K562 (cell line): Measurements from ENCODE around the gene MOK. TPM values are rescaled to one million over a fixed set of nuclear protein-coding genes. Genes with fewer than 3 reads are reported as not detected.

Experiments
- polyA plus RNA-seq, 8 experiments: library from polyadenylated mRNA; depleted of rRNA in 4 of 8; stranded (reverse) in 5 of 8; unstranded in 3 of 8; fragments of >200 nt; fragmentation: Nextera tagmentation in 2 of 8; fragmentation: Illumina TruSeq in 1 of 8; extraction: Ambion mirVana in 2 of 8; extraction: Trizol in 1 of 8; gene quantifications; 2 replicates each; pipeline versions ENCODE4 v1.2.1 to v1.2.3, GENCODE V29; 2011 to 2014; ENCODE audit warnings: inconsistent platforms in 1 of 8, missing spikeins in 1 of 8
- total RNA-seq, 7 experiments: library from RNA; depleted of rRNA in 6 of 7; stranded (reverse); fragments of >200 nt in 6 of 7; fragmentation: Illumina TruSeq in 2 of 7; extraction: Trizol in 2 of 7; gene quantifications; 2 replicates each; pipeline versions ENCODE4 v1.2.1 to v1.2.3, GENCODE V29; 2011 to 2021; ENCODE audit warnings: low replicate concordance in 1 of 7

MOK gene
- total and polyA plus RNA-seq, 9 of the 15 experiments (the other 6 are each of a cell fraction or from before 2014, with no cell fraction given) = 1.3 to 8.4 (median 5.3) TPM

Other genes with a start within 250 kb of the MOK start
- gene HSP90AA1, start 218.1 kb downstream of the MOK start, total RNA-seq (2014; rRNA removed) = 578 and 630 TPM in 2 replicates
- 496 and 561 TPM in 2 replicates for gene HSP90AA1, start 218.1 kb downstream of the MOK start, total RNA-seq (2014; rRNA removed; fragmentation: Illumina TruSeq; extraction: Trizol)
- 376 and 377 TPM in 2 replicates for gene HSP90AA1, start 218.1 kb downstream of the MOK start, total RNA-seq (2015; rRNA removed; fragmentation: Illumina TruSeq; extraction: Trizol)
- gene HSP90AA1, start 218.1 kb downstream of the MOK start, total RNA-seq (2021) = 895 and 957 TPM in 2 replicates
- gene HSP90AA1, start 218.1 kb downstream of the MOK start, polyA plus RNA-seq (2011; rRNA removed) = 1,094 and 1,547 TPM in 2 replicates
- gene HSP90AA1, start 218.1 kb downstream of the MOK start, polyA plus RNA-seq (2014; fragmentation: Illumina TruSeq; extraction: Trizol) = 1,640 and 1,731 TPM in 2 replicates
- gene HSP90AA1, start 218.1 kb downstream of the MOK start, polyA plus RNA-seq (2014; fragmentation: Nextera tagmentation; extraction: Ambion mirVana) = 1,000 to 10,000 TPM in 1 of 2 experiments, 100 to 1,000 TPM in 1; 787 to 1,003 TPM
- 879 and 956 TPM in 2 replicates for gene HSP90AA1, start 218.1 kb downstream of the MOK start, polyA plus RNA-seq (2014; rRNA removed)
- 8.0 and 9.6 TPM in 2 replicates for gene WDR20, start 165.3 kb downstream of the MOK start, total RNA-seq (2014; rRNA removed)
- gene WDR20, start 165.3 kb downstream of the MOK start, total RNA-seq (2014; rRNA removed; fragmentation: Illumina TruSeq; extraction: Trizol) = 12.1 and 13.9 TPM in 2 replicates
- 14.7 and 15.3 TPM in 2 replicates for gene WDR20, start 165.3 kb downstream of the MOK start, total RNA-seq (2015; rRNA removed; fragmentation: Illumina TruSeq; extraction: Trizol)
- 13.3 and 16.6 TPM in 2 replicates for gene WDR20, start 165.3 kb downstream of the MOK start, total RNA-seq (2021)
- 10.0 and 11.8 TPM in 2 replicates for gene WDR20, start 165.3 kb downstream of the MOK start, polyA plus RNA-seq (2011; rRNA removed)
- 10.2 and 10.5 TPM in 2 replicates for gene WDR20, start 165.3 kb downstream of the MOK start, polyA plus RNA-seq (2014; fragmentation: Illumina TruSeq; extraction: Trizol)
- gene WDR20, start 165.3 kb downstream of the MOK start, polyA plus RNA-seq (2014; fragmentation: Nextera tagmentation; extraction: Ambion mirVana) = 10 to 100 TPM in 1 of 2 experiments, 1 to 10 TPM in 1; 7.0 to 12.1 TPM
- 9.4 and 11.7 TPM in 2 replicates for gene WDR20, start 165.3 kb downstream of the MOK start, polyA plus RNA-seq (2014; rRNA removed)
- gene ZNF839, start 14.6 kb upstream of the MOK start, total RNA-seq (2014; rRNA removed) = 6.1 and 6.6 TPM in 2 replicates
- 5.2 and 5.3 TPM in 2 replicates for gene ZNF839, start 14.6 kb upstream of the MOK start, total RNA-seq (2014; rRNA removed; fragmentation: Illumina TruSeq; extraction: Trizol)
- gene ZNF839, start 14.6 kb upstream of the MOK start, total RNA-seq (2015; rRNA removed; fragmentation: Illumina TruSeq; extraction: Trizol) = 5.1 and 5.7 TPM in 2 replicates
- gene ZNF839, start 14.6 kb upstream of the MOK start, total RNA-seq (2021) = 6.6 and 8.4 TPM in 2 replicates
- gene ZNF839, start 14.6 kb upstream of the MOK start, polyA plus RNA-seq (2011; rRNA removed) = 7.7 and 8.4 TPM in 2 replicates
- 5.1 and 6.3 TPM in 2 replicates for gene ZNF839, start 14.6 kb upstream of the MOK start, polyA plus RNA-seq (2014; fragmentation: Illumina TruSeq; extraction: Trizol)
- gene ZNF839, start 14.6 kb upstream of the MOK start, polyA plus RNA-seq (2014; fragmentation: Nextera tagmentation; extraction: Ambion mirVana) = 1 to 10 TPM in 1 of 2 experiments, under 1 TPM in 1; 0.42 to 1.0 TPM
- 8.4 and 8.6 TPM in 2 replicates for gene ZNF839, start 14.6 kb upstream of the MOK start, polyA plus RNA-seq (2014; rRNA removed)
- gene CINP, start 57.7 kb upstream of the MOK start, total RNA-seq (2014; rRNA removed) = 47.7 and 56.1 TPM in 2 replicates
- gene CINP, start 57.7 kb upstream of the MOK start, total RNA-seq (2014; rRNA removed; fragmentation: Illumina TruSeq; extraction: Trizol) = 39.3 and 44.7 TPM in 2 replicates
- gene CINP, start 57.7 kb upstream of the MOK start, total RNA-seq (2015; rRNA removed; fragmentation: Illumina TruSeq; extraction: Trizol) = 40.1 and 41.2 TPM in 2 replicates
- 41.2 and 41.8 TPM in 2 replicates for gene CINP, start 57.7 kb upstream of the MOK start, total RNA-seq (2021)
- 40.8 and 43.7 TPM in 2 replicates for gene CINP, start 57.7 kb upstream of the MOK start, polyA plus RNA-seq (2011; rRNA removed)
- gene CINP, start 57.7 kb upstream of the MOK start, polyA plus RNA-seq (2014; fragmentation: Illumina TruSeq; extraction: Trizol) = 56.5 and 62.4 TPM in 2 replicates
- 10 to 100 TPM; 36.3 to 63.2 TPM for gene CINP, start 57.7 kb upstream of the MOK start, polyA plus RNA-seq (2014; fragmentation: Nextera tagmentation; extraction: Ambion mirVana)
- gene CINP, start 57.7 kb upstream of the MOK start, polyA plus RNA-seq (2014; rRNA removed) = 54.2 and 54.5 TPM in 2 replicates
- gene TECPR2, start 57.8 kb upstream of the MOK start, total RNA-seq (2014; rRNA removed) = 0.54 and 1.8 TPM in 2 replicates
- gene TECPR2, start 57.8 kb upstream of the MOK start, total RNA-seq (2014; rRNA removed; fragmentation: Illumina TruSeq; extraction: Trizol) = 1.0 and 1.1 TPM in 2 replicates
- gene TECPR2, start 57.8 kb upstream of the MOK start, total RNA-seq (2015; rRNA removed; fragmentation: Illumina TruSeq; extraction: Trizol) = 0.83 and 1.2 TPM in 2 replicates
- gene TECPR2, start 57.8 kb upstream of the MOK start, total RNA-seq (2021) = 1.7 and 3.0 TPM in 2 replicates
- 1.0 and 1.4 TPM in 2 replicates for gene TECPR2, start 57.8 kb upstream of the MOK start, polyA plus RNA-seq (2011; rRNA removed)
- gene TECPR2, start 57.8 kb upstream of the MOK start, polyA plus RNA-seq (2014; fragmentation: Illumina TruSeq; extraction: Trizol) = 0.65 and 0.96 TPM in 2 replicates
- under 1 TPM; 0.04 to 0.13 TPM for gene TECPR2, start 57.8 kb upstream of the MOK start, polyA plus RNA-seq (2014; fragmentation: Nextera tagmentation; extraction: Ambion mirVana)
- gene TECPR2, start 57.8 kb upstream of the MOK start, polyA plus RNA-seq (2014; rRNA removed) = 0.62 and 1.1 TPM in 2 replicates
- gene ANKRD9, start 204.6 kb upstream of the MOK start, total RNA-seq (2014; rRNA removed) = 29.4 and 29.5 TPM in 2 replicates
- gene ANKRD9, start 204.6 kb upstream of the MOK start, total RNA-seq (2014; rRNA removed; fragmentation: Illumina TruSeq; extraction: Trizol) = 3.3 and 3.7 TPM in 2 replicates
- gene ANKRD9, start 204.6 kb upstream of the MOK start, total RNA-seq (2015; rRNA removed; fragmentation: Illumina TruSeq; extraction: Trizol) = 5.0 and 5.3 TPM in 2 replicates
- 32.9 and 34.8 TPM in 2 replicates for gene ANKRD9, start 204.6 kb upstream of the MOK start, total RNA-seq (2021)
- 15.4 and 20.4 TPM in 2 replicates for gene ANKRD9, start 204.6 kb upstream of the MOK start, polyA plus RNA-seq (2011; rRNA removed)
- 4.0 and 4.3 TPM in 2 replicates for gene ANKRD9, start 204.6 kb upstream of the MOK start, polyA plus RNA-seq (2014; fragmentation: Illumina TruSeq; extraction: Trizol)
- under 1 TPM; 0.04 to 0.06 TPM for gene ANKRD9, start 204.6 kb upstream of the MOK start, polyA plus RNA-seq (2014; fragmentation: Nextera tagmentation; extraction: Ambion mirVana)
- 27.5 and 29.9 TPM in 2 replicates for gene ANKRD9, start 204.6 kb upstream of the MOK start, polyA plus RNA-seq (2014; rRNA removed)